A673 (cell line): ENCODE data around the gene TRIM25. TPM values are rescaled to one million over a fixed set of nuclear protein-coding genes. Genes with fewer than 3 reads are reported as not detected.

Source experiments
- BruUV-seq: library from RNA; stranded (reverse); fragments of 400-500 nt; replicated peaks from 2 replicates; lab custom pipeline; 2021; lab: Mats Ljungman, UMichigan
- CTCF ChIA-PET: fragments of 300-600 bp; sonication (Branson Sonifier 250); formaldehyde crosslinking; loops from one replicate; lab custom pipeline; 2022; ENCODE audit warnings: antibody characterized with exemption; lab: Charles Lee
- POLR2A ChIA-PET: fragments of 300-600 bp; sonication (Branson Sonifier 250); formaldehyde crosslinking; loops from one replicate; lab custom pipeline; 2022; ENCODE audit warnings: antibody characterized with exemption; ENCODE audit not compliant: low non-redundant PET; lab: Charles Lee
- DNase-seq: peaks from one replicate; pipeline ENCODE4 v3.0.0-alpha.2; 2015; ENCODE audit warnings: low spot score
- H3K27ac ChIP-seq: fragments of 200-600 bp; sonication (generic); 2 replicates; pipeline ENCODE4 v1.5.1; 2016; ENCODE audit warnings: mixed run types, low read depth, mild to moderate bottlenecking, mixed read lengths, antibody characterized with exemption, low read length; ENCODE audit not compliant: poor library complexity, severe bottlenecking
- H3K27me3 ChIP-seq: fragments of 200-600 bp; sonication (generic); replicated peaks from 2 replicates; pipeline ENCODE4 v1.6.1; 2017; ENCODE audit warnings: mixed run types, low read depth, mild to moderate bottlenecking, mixed read lengths, antibody characterized with exemption, low read length; ENCODE audit not compliant: insufficient read depth, poor library complexity
- H3K36me3 ChIP-seq: fragments of 200-600 bp; sonication (generic); 2 replicates; pipeline ENCODE4 v1.6.1; 2016; ENCODE audit warnings: mixed run types, mild to moderate bottlenecking, mixed read lengths, antibody characterized with exemption, low read length; ENCODE audit not compliant: insufficient read depth, poor library complexity, severe bottlenecking
- H3K4me1 ChIP-seq: fragments of 200-600 bp; sonication (generic); 2 replicates; pipeline ENCODE4 v1.6.1; 2017; ENCODE audit warnings: mixed run types, mild to moderate bottlenecking, mixed read lengths, antibody characterized with exemption, low read length; ENCODE audit not compliant: insufficient read depth, poor library complexity, severe bottlenecking
- H3K4me3 ChIP-seq: fragments of 200-600 bp; sonication (generic); 2 replicates; pipeline ENCODE4 v1.5.1; 2016; ENCODE audit warnings: low read depth, mixed run types, mild to moderate bottlenecking, mixed read lengths, low read length; ENCODE audit not compliant: poor library complexity, severe bottlenecking
- H3K9me3 ChIP-seq: fragments of 200-600 bp; sonication (generic); 2 replicates; pipeline ENCODE4 v1.6.1; 2016; ENCODE audit warnings: mixed run types, low read depth, mild to moderate bottlenecking, mixed read lengths, antibody characterized with exemption, low read length; ENCODE audit not compliant: poor library complexity, severe bottlenecking
- EZH2 ChIP-seq: fragments of 200-600 bp; sonication (generic); IDR thresholded peaks from 2 replicates; pipeline ENCODE4 v1.6.1; 2017; ENCODE audit warnings: borderline replicate concordance, low read depth, mild to moderate bottlenecking, mixed read lengths, antibody characterized with exemption, low read length; ENCODE audit not compliant: poor library complexity, severe bottlenecking
- intact Hi-C: fragments of 100-400 bp; cut with micrococcal nuclease; formaldehyde crosslinking; loops from one replicate; pipeline ENCODE4 v1.10.0; 2022; ENCODE audit not compliant: unreplicated experiment
- total RNA-seq: library from RNA; stranded (reverse); gene quantifications from 2 replicates; pipeline ENCODE4 v1.2.3, GENCODE V29; 2021
- TF ChIP-seq, protein P1 (sequence below): fragments of 300-800, 200-600 bp; sonication (generic); conservative IDR thresholded peaks from 2 replicates; pipeline ENCODE4 v1.5.1; 2017; ENCODE audit warnings: low read depth, mild to moderate bottlenecking, antibody characterized with exemption, low read length, moderate library complexity, mixed read lengths

TRIM25 gene
- total RNA-seq, 1 experiment from 2014 or later = 58.0 TPM

GRCh38 chr17:56890390-56890789, 23.5 kb downstream of the TRIM25 start:
- Histone ChIP-seq H3K4me1 (no peaks in the 10 kb centered on the region), H3K36me3 (peaks cover 17% of the 10 kb centered on the region), H3K9me3 (peaks cover 10% of the 10 kb centered on the region), H3K27me3 (no peaks in the 10 kb centered on the region), H3K4me3 (no peak overlapping the region), H3K27ac (no peak overlapping the region)
- intact Hi-C loops = no loop called here
- no peak for DNase-seq
- TF ChIP-seq, protein P1, sequence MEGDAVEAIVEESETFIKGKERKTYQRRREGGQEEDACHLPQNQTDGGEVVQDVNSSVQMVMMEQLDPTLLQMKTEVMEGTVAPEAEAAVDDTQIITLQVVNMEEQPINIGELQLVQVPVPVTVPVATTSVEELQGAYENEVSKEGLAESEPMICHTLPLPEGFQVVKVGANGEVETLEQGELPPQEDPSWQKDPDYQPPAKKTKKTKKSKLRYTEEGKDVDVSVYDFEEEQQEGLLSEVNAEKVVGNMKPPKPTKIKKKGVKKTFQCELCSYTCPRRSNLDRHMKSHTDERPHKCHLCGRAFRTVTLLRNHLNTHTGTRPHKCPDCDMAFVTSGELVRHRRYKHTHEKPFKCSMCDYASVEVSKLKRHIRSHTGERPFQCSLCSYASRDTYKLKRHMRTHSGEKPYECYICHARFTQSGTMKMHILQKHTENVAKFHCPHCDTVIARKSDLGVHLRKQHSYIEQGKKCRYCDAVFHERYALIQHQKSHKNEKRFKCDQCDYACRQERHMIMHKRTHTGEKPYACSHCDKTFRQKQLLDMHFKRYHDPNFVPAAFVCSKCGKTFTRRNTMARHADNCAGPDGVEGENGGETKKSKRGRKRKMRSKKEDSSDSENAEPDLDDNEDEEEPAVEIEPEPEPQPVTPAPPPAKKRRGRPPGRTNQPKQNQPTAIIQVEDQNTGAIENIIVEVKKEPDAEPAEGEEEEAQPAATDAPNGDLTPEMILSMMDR = no peak
- no peak for TF ChIP-seq EZH2
- no TSS peak for BruUV-seq
- POLR2A ChIA-PET = no interaction called here
- CTCF ChIA-PET = no interaction called here

- CTCF ChIA-PET = no interaction called here
These were observed 26.0 kb downstream of the TRIM25 start for GRCh38 chr17:56887552-56888467.

DNA sequence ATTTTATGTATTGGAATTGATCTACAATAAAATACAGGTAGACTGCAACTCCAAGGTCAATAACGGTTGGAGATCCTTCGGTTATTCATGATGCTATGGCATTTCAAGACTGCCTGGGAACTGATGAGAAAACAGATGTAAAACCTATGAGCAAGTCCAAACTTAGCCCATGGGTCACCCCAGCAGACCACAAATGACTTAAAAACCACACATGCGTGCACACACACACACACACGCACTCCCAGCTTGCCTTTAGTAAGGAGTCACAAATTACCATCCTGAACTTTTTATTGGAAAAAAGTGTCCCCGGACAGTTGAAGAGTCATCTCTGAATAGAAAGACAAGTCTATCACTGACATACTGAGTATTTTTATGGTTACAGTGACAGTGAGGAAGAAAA, 26.7 kb downstream of the TRIM25 start:
- Histone ChIP-seq H3K27ac (no peak overlapping the region), H3K4me1 (no peaks in the 10 kb centered on the region), H3K4me3 (no peak overlapping the region), H3K9me3 (peaks cover 10% of the 10 kb centered on the region), H3K27me3 (no peaks in the 10 kb centered on the region), H3K36me3 (peaks cover 7% of the 10 kb centered on the region)
- ChIA-PET CTCF (no interaction called here), POLR2A (no interaction called here)
- intact Hi-C loops = no loop called here
- no peak for DNase-seq
- BruUV-seq = no TSS peak
- TF ChIP-seq, protein P1 = no peak
- TF ChIP-seq EZH2 = no peak

More at GRCh38 chr17:56887552-56888467, 26.0 kb downstream of the TRIM25 start:
- POLR2A ChIA-PET = no interaction called here
- H3K27ac ChIP-seq = no peak overlapping the region
- H3K27me3 ChIP-seq = no peaks in the 10 kb centered on the region
- intact Hi-C loops = no loop called here
- TF ChIP-seq, protein P1 = no peak
- H3K9me3 ChIP-seq = peaks cover 10% of the 10 kb centered on the region
- H3K4me3 ChIP-seq = no peak overlapping the region
- TSS peak; percentile 30 for BruUV-seq
- DNase-seq = no peak
- H3K36me3 ChIP-seq = peaks cover 7% of the 10 kb centered on the region
- no peaks in the 10 kb centered on the region for H3K4me1 ChIP-seq
